Skin of body (tissue), 2 donors: ENCODE data around the gene RBM22. TPM values are rescaled to one million over a fixed set of nuclear protein-coding genes. Genes with fewer than 3 reads are reported as not detected.

Source experiments
- DNase-seq: peaks from one replicate; lab custom pipeline; 2025; lab: John Stamatoyannopoulos, UW
- total RNA-seq: library from RNA; depleted of rRNA; stranded (reverse); fragments of >200 nt; gene quantifications from one replicate; pipeline ENCODE4 v1.2.3, GENCODE V29; 2014

The RBM22 gene
- total RNA-seq, 1 donor from 2014 or later = 24.9 TPM

- peak; percentile 58 for DNase-seq
These were observed 28.5 kb downstream of the RBM22 start for GRCh38 chr5:150672237-150672883.

GRCh38 chr5:150671509-150672236 is 29.2 kb downstream of the RBM22 start:
- peak; percentile 13 for DNase-seq

- DNase-seq = no peak
These were observed 29.9 kb downstream of the RBM22 start for GRCh38 chr5:150670948-150671310.

GRCh38 chr5:150670275-150670947 is 30.5 kb downstream of the RBM22 start:
- no peak for DNase-seq

- DNase-seq = no peak
These were observed 35.8 kb downstream of the RBM22 start for GRCh38 chr5:150665044-150665443.

- DNase-seq = no peak
These were observed 36.9 kb downstream of the RBM22 start for GRCh38 chr5:150663936-150664335.

GRCh38 chr5:150662731-150663516 is 37.9 kb downstream of the RBM22 start:
- DNase-seq = no peak

GRCh38 chr5:150661821-150662596 is 38.9 kb downstream of the RBM22 start:
- no peak for DNase-seq

GRCh38 chr5:150661086-150661485 is 39.8 kb downstream of the RBM22 start, which contains the start of gene MYOZ3:
Gene MYOZ3, plus strand, starts transcription at chr5:150661251. Its CDS starts 1,691 bp downstream, at chr5:150662942.
- no peak for DNase-seq

GRCh38 chr5:150660108-150660831 is 40.6 kb downstream of the RBM22 start:
- no peak for DNase-seq

- DNase-seq = no peak
These were observed 41.3 kb downstream of the RBM22 start for GRCh38 chr5:150659360-150660107.

- DNase-seq = no peak
These were observed 42.1 kb downstream of the RBM22 start for GRCh38 chr5:150658699-150659265.

GRCh38 chr5:150658121-150658520 is 42.7 kb downstream of the RBM22 start:
- no peak for DNase-seq

GRCh38 chr5:150656191-150657132 is 44.4 kb downstream of the RBM22 start:
- DNase-seq = peak; percentile 65

- no peak for DNase-seq
These were observed 45.6 kb downstream of the RBM22 start for GRCh38 chr5:150655221-150655620.

GRCh38 chr5:150653762-150654556 is 46.9 kb downstream of the RBM22 start:
- DNase-seq = no peak

GRCh38 chr5:150653145-150653761 is 47.6 kb downstream of the RBM22 start:
- DNase-seq = no peak
